Measurements from ENCODE around the gene KRT10. TPM values are rescaled to one million over a fixed set of nuclear protein-coding genes. Genes with fewer than 3 reads are reported as not detected.

The KRT10 gene
- total RNA-seq, 1 experiment from 2014 or later: 49.4 TPM

DNA sequence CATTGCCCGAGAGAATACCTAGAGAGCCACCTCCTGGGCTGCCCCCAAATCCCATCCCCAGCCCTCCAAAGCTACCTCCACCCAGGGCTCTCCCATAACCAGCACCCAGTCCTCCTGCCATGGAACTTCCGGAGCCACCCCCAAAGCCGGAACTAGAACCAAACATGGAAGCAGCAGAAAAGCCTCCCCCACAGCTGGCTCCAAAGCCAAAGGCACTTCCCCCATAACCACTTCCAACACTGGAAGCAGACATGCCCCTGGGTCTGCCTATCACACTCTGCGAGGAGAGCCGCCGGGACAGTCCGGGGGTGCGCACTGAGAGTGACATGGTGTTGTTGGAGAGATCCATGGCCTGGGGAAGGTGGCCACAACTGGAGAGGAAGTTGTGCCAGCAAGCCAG lies 44.4 kb upstream of the KRT10 start, which contains the start of gene KRT12:
KRT12 (minus strand) TSS at position 386 of the 400 bp plus-strand sequence; CDS start at position 349, 37 bp downstream.
- Histone ChIP-seq H3K9me3 (ENCODE audit: insufficient read depth, low read depth) (no peaks in the 10 kb centered on the region), H4K20me1 (ENCODE audit: insufficient read depth) (no peaks in the 10 kb centered on the region), H3K27ac (no peak within 1 kb of the TSS), H2AFZ (no peak within 1 kb of the TSS), H3K27me3 (ENCODE audit: insufficient read depth, low read depth) (no peaks in the 10 kb centered on the region), H3K79me2 (ENCODE audit: low read depth) (no peaks in the 10 kb centered on the region), H3K4me1 (replicated peaks; ENCODE audit: insufficient read depth) (no peaks in the 10 kb centered on the region), H3F3A (ENCODE audit: insufficient read depth, low read depth) (no peaks in the 10 kb centered on the region), H3K36me3 (ENCODE audit: low read depth) (no peaks in the 10 kb centered on the region), H3K4me3 (no peak within 1 kb of the TSS), H3K4me2 (no peak within 1 kb of the TSS), H3K9me2 (ENCODE audit: insufficient read depth) (no peaks in the 10 kb centered on the region; the same call in 1 of the 2 replicates)
- DNase-seq: no peak
- BruUV-seq (replicated peaks): no TSS peak
- POLR2A ChIA-PET (ENCODE audit: unreplicated experiment): interaction anchor here (0.5 kb wide), 1 partner anchor 218 kb away, joined by 5 read pairs; no protein-coding TSS in a partner anchor
- TF ChIP-seq EZH2 (IDR thresholded peaks at IDR 0.05; ENCODE audit: low read depth): no peak
- TF ChIP-seq, protein P1, sequence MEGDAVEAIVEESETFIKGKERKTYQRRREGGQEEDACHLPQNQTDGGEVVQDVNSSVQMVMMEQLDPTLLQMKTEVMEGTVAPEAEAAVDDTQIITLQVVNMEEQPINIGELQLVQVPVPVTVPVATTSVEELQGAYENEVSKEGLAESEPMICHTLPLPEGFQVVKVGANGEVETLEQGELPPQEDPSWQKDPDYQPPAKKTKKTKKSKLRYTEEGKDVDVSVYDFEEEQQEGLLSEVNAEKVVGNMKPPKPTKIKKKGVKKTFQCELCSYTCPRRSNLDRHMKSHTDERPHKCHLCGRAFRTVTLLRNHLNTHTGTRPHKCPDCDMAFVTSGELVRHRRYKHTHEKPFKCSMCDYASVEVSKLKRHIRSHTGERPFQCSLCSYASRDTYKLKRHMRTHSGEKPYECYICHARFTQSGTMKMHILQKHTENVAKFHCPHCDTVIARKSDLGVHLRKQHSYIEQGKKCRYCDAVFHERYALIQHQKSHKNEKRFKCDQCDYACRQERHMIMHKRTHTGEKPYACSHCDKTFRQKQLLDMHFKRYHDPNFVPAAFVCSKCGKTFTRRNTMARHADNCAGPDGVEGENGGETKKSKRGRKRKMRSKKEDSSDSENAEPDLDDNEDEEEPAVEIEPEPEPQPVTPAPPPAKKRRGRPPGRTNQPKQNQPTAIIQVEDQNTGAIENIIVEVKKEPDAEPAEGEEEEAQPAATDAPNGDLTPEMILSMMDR (conservative IDR thresholded peaks at IDR 0.05): no peak
- CTCF ChIA-PET: interaction anchor here (0.5 kb wide), 1 partner anchor 70 kb away, joined by 4 read pairs; no protein-coding TSS in a partner anchor
- intact Hi-C loops (cut with micrococcal nuclease; ENCODE audit: unreplicated experiment): no loop called here

DNA sequence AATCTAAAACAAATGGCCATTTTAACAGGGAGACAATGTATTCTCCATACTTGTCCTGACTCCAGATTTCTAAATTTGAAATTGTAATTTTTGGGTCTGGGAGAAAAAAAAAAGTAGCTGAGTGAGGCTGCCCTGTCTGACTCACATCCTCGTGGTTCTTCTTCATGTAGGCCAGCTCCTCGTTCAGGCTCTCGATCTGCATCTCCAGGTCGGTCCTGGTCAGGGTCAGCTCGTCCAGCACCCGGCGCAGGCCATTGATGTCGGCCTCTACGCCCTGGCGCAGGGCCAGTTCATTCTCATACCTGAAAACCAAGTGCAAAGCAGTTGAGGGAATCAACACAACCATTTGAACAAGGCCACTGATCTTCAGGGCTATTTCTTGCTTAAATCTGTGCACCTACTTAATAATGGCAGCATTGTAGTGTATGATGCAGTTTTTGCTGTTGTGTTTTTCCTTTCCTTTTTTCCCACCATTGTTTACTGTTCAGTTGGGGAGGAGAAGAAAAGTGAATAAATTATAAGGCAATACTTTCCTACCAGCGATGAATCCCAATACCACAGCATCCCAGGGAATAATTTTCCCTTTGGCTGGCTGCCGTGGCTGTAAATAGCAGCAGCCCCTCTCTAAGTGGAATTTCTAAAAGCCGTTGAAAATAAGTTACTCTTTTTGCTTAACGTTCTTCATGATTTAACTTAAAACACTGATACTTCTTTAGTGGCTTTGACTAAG lies 42.4 kb upstream of the KRT10 start:
- H3K4me1 ChIP-seq (replicated peaks; ENCODE audit: insufficient read depth): no peaks in the 10 kb centered on the region
- no peak overlapping the region for H3K4me2 ChIP-seq
- H3K9me3 ChIP-seq (ENCODE audit: insufficient read depth, low read depth): no peaks in the 10 kb centered on the region
- H3K79me2 ChIP-seq (ENCODE audit: low read depth): no peaks in the 10 kb centered on the region
- no peaks in the 10 kb centered on the region for H3K27me3 ChIP-seq (ENCODE audit: insufficient read depth, low read depth)
- no TSS peak for BruUV-seq (replicated peaks)
- no peak overlapping the region for H3K27ac ChIP-seq
- no peak overlapping the region for H2AFZ ChIP-seq
- H3F3A ChIP-seq (ENCODE audit: insufficient read depth, low read depth): no peaks in the 10 kb centered on the region
- no peaks in the 10 kb centered on the region for H3K36me3 ChIP-seq (ENCODE audit: low read depth)
- no peak for TF ChIP-seq EZH2 (IDR thresholded peaks at IDR 0.05; ENCODE audit: low read depth)
- TF ChIP-seq, protein P1 (conservative IDR thresholded peaks at IDR 0.05): no peak
- ChIA-PET POLR2A (ENCODE audit: unreplicated experiment) (no interaction called here), CTCF (interaction anchor here (0.9 kb wide), 1 partner anchor 42 kb away, joined by 4 read pairs; no protein-coding TSS in a partner anchor)
- no peaks in the 10 kb centered on the region for H4K20me1 ChIP-seq (ENCODE audit: insufficient read depth)
- H3K9me2 ChIP-seq (ENCODE audit: insufficient read depth): no peaks in the 10 kb centered on the region
- intact Hi-C loops (cut with micrococcal nuclease; ENCODE audit: unreplicated experiment): no loop called here
- no peak for DNase-seq
- H3K4me3 ChIP-seq: no peak overlapping the region

DNA sequence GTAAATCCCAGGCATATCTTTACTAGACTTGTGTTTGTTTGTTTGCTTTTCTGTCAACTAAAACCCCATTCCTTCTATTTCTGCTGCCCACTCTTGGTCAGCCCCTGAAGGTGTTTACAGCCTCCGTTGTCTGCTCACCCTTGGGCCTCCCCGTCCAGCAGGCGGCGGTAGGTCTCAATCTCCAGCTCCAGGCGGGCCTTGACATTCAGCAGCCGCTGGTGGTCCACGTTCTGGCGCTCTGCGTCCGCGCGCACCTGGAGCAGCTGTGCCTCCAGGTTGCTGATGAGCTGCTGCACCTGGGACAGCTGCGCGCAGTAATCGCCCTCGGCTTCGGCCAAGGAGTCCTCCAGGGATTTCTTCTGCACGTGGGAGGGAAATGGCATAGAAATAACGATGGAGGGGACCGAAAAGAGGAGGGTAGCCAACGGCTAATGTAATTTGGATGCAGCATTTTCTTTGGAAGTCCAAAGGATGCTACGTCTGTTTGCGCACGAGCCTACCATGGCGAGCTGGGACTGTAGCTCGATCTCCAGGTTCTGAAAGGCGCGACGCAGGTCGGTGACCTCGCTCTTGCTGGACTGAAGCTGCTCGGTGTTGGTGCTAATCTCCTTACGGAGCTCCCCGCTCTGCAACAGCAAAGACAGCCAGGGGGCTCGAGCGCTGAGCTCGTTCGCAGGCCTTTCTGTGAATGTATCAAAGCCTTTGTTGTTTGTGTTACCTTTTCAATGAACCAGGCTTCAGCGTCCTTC lies 40.7 kb upstream of the KRT10 start:
- no TSS peak for BruUV-seq (replicated peaks)
- Histone ChIP-seq H2AFZ (no peak overlapping the region), H3K4me1 (replicated peaks; ENCODE audit: insufficient read depth) (no peaks in the 10 kb centered on the region), H3K9me3 (ENCODE audit: insufficient read depth, low read depth) (no peaks in the 10 kb centered on the region), H3K79me2 (ENCODE audit: low read depth) (no peaks in the 10 kb centered on the region), H4K20me1 (ENCODE audit: insufficient read depth) (no peaks in the 10 kb centered on the region), H3K4me3 (no peak overlapping the region), H3K27me3 (ENCODE audit: insufficient read depth, low read depth) (no peaks in the 10 kb centered on the region), H3F3A (ENCODE audit: insufficient read depth, low read depth) (no peaks in the 10 kb centered on the region), H3K27ac (no peak overlapping the region), H3K36me3 (ENCODE audit: low read depth) (no peaks in the 10 kb centered on the region), H3K9me2 (ENCODE audit: insufficient read depth) (no peaks in the 10 kb centered on the region), H3K4me2 (no peak overlapping the region)
- POLR2A ChIA-PET (ENCODE audit: unreplicated experiment): no interaction called here
- TF ChIP-seq, protein P1 (conservative IDR thresholded peaks at IDR 0.05): no peak
- TF ChIP-seq EZH2 (IDR thresholded peaks at IDR 0.05; ENCODE audit: low read depth): no peak
- CTCF ChIA-PET: interaction anchor here (0.6 kb wide), 1 partner anchor 43 kb away, joined by 9 read pairs; no protein-coding TSS in a partner anchor
- DNase-seq: no peak
- intact Hi-C loops (cut with micrococcal nuclease; ENCODE audit: unreplicated experiment): no loop called here

All from PC-9 (cell line).